PC-9 (cell line): ENCODE results near the gene ZNF710.

Experiments
- CTCF ChIP-seq: fragments of 200-600 bp; sonication (generic); conservative IDR thresholded peaks from 2 replicates; pipeline ENCODE4 v1.6.1; 2017; ENCODE audit warnings: mixed run types, antibody characterized with exemption, mild to moderate bottlenecking, moderate library complexity
- EZH2 ChIP-seq: fragments of 200-600 bp; sonication (generic); IDR thresholded peaks from 2 replicates; pipeline ENCODE4 v1.8.0; 2017; ENCODE audit warnings: antibody characterized with exemption, low read depth

- TF ChIP-seq CTCF (no peak), EZH2 (no peak)
Observed at GRCh38 chr15:89967881-89968280, 33.2 kb upstream of the ZNF710 start.
